ENCODE results near the gene INSL3.

The INSL3 gene

DNA sequence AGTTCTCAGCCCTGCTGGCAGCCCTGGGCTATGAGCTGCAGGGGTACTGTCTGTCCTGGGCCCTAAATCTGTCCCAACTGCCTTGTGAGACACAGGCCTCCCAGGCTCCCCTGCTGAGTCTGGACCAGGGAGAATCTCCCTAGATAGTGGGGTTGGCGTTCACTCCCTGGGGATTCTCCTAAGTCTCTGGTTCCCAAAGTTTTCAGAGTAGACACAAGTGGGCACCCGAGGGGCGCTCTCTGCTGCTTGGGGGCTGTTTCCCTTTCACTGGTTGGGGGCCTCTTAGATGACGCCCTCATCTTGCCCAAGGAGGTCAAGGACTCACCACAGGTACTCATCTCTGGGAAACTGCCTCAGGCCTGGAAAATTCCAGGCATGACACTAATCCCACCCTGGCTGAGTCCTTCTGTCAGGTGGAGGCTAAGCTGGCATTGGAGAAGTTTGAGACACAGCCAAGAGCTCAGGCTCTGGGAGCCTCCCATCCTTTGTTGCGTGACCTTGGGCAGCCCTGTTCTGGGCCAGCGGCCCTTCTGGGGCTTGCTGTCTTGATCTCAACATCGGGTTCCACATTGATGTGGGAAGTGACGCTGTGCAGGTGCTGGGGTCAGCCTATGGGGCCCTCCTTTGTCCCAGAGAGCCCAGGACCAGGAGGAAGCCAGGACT is 42.3 kb upstream of the INSL3 start:
- H3K36me3 ChIP-seq (ENCODE audit: insufficient read depth, low read length): peaks cover 48% of the 10 kb centered on the region; the same call in 1 of the 2 replicates
- H3K4me2 ChIP-seq (ENCODE audit: low read depth, low read length, poor library complexity, severe bottlenecking): no peak overlapping the region

DNA sequence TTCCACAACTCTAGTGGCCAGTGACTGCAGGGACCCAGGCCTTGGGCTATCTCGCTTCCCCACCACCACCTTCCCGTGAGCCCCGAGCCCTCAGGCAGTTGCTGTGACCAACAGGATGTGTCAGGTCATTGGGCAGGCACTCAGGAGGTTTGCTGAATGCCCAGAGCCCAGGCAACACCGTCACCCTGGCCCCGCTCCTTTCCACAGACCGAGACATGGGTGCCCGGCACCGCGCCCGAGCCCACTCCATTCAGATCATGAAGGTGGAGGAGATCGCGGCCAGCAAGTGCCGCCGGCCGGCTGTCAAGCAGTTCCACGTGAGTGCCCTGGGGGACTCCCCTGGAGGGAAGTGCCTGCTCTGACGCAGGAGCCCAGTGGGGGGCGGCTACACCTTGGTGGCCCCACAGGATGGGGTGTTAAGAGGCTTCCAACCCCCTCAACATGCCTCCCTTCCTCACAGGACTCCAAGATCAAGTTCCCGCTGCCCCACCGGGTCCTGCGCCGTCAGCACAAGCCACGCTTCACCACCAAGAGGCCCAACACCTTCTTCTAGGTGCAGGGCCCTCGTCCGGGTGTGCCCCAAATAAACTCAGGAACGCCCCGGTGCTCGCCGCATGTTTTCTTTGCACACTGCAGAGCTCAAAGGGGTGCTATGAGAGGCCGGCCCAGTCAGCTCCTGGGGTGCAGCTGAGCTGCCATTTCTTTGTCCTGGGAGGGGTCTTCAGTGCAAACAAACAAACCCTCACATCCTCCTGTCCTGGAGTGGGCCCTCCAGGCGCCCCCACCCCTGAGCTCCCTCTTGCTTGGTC is 41.6 kb upstream of the INSL3 start:
- no peaks in the 10 kb centered on the region; the same call in 1 of the 2 replicates for H3F3A ChIP-seq (ENCODE audit: low read depth)
- no peak overlapping the region for H2AFZ ChIP-seq (ENCODE audit: low read length)
- TF ChIP-seq CTCF (conservative IDR thresholded peaks at IDR 0.05; ENCODE audit: low read length) (no peak), EZH2phosphoT487 (IDR thresholded peaks at IDR 0.05; ENCODE audit: borderline replicate concordance) (no peak)
- peak overlapping the region; percentile 98 for H3K4me3 ChIP-seq (ENCODE audit: low read length, poor library complexity, severe bottlenecking)
- peaks cover 7% of the 10 kb centered on the region for H3K27me3 ChIP-seq (ENCODE audit: insufficient read depth, low read length, poor library complexity, severe bottlenecking)
- H3K4me2 ChIP-seq (ENCODE audit: low read depth, low read length, poor library complexity, severe bottlenecking): peak overlapping the region; percentile 96
- H3K9me2 ChIP-seq (replicated peaks; ENCODE audit: low read depth, low read length): no peaks in the 10 kb centered on the region
- H3K4me1 ChIP-seq (ENCODE audit: insufficient read depth, low read length, poor library complexity, severe bottlenecking): peaks cover 21% of the 10 kb centered on the region
- peaks cover 48% of the 10 kb centered on the region; the same call in 1 of the 2 replicates for H3K36me3 ChIP-seq (ENCODE audit: insufficient read depth, low read length)
- no peaks in the 10 kb centered on the region for H3K9me3 ChIP-seq (ENCODE audit: insufficient read depth, low read depth, low read length)
- H3K9ac ChIP-seq (ENCODE audit: low read depth, low read length, poor library complexity, severe bottlenecking): no peak overlapping the region
- H3K79me2 ChIP-seq (ENCODE audit: insufficient read depth, low read length): peaks cover 42% of the 10 kb centered on the region
- peaks cover 42% of the 10 kb centered on the region for H4K20me1 ChIP-seq (ENCODE audit: insufficient read depth, low read length, poor library complexity, severe bottlenecking)

More for the DNA sequence above, 42.3 kb upstream of the INSL3 start:
- Histone ChIP-seq H3F3A (ENCODE audit: low read depth) (no peaks in the 10 kb centered on the region; the same call in 1 of the 2 replicates), H3K9ac (ENCODE audit: low read depth, low read length, poor library complexity, severe bottlenecking) (no peak overlapping the region), H2AFZ (ENCODE audit: low read length) (no peak overlapping the region), H3K79me2 (ENCODE audit: insufficient read depth, low read length) (peaks cover 42% of the 10 kb centered on the region), H4K20me1 (ENCODE audit: insufficient read depth, low read length, poor library complexity, severe bottlenecking) (peaks cover 42% of the 10 kb centered on the region), H3K9me3 (ENCODE audit: insufficient read depth, low read depth, low read length) (no peaks in the 10 kb centered on the region), H3K9me2 (replicated peaks; ENCODE audit: low read depth, low read length) (no peaks in the 10 kb centered on the region), H3K27me3 (ENCODE audit: insufficient read depth, low read length, poor library complexity, severe bottlenecking) (peaks cover 7% of the 10 kb centered on the region), H3K4me1 (ENCODE audit: insufficient read depth, low read length, poor library complexity, severe bottlenecking) (peaks cover 21% of the 10 kb centered on the region), H3K4me3 (ENCODE audit: low read length, poor library complexity, severe bottlenecking) (no peak overlapping the region)
- TF ChIP-seq CTCF (conservative IDR thresholded peaks at IDR 0.05; ENCODE audit: low read length): no peak
- no peak for TF ChIP-seq EZH2phosphoT487 (IDR thresholded peaks at IDR 0.05; ENCODE audit: borderline replicate concordance)

DNA sequence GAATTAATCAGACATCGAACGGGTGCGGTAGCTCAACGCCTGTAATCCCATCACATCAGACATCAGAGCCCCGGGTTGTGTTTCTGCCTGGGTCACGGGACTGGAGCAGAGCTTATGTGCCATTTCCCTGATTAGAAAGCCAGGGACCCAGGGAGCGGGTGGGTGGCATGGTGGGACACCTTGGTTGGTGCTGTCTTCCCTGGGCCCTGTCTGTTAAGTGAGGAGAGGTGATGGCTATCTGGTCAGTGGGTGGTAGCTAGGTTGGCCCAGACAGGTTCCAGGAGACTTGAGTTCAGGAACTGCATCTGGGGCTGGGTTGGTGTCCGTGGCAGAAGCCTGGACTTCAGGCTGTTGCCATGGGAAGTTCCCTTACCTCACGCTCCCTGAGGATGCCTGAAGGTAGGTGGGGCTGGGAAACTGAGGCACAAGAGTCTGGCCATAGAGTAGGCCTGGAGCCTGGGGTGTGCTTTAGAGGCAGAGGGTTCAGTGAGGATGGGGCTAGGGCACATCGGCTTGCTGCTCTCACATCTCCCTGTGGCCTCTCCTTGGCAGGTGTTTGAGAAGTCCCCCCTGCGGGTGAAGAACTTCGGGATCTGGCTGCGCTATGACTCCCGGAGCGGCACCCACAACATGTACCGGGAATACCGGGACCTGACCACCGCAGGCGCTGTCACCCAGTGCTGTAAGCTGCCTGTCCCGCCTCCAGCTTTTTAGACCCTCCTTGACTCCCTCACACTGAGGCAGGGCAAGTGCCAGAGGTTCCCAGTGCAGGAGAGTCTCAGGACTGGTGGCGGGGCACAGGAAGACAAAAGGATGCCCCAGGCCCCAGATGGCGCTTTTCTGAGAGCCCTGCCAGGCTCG is 40.5 kb upstream of the INSL3 start:
- TF ChIP-seq EZH2phosphoT487 (IDR thresholded peaks at IDR 0.05; ENCODE audit: borderline replicate concordance): no peak
- no peak for TF ChIP-seq CTCF (conservative IDR thresholded peaks at IDR 0.05; ENCODE audit: low read length)
- H3K4me2 ChIP-seq (ENCODE audit: low read depth, low read length, poor library complexity, severe bottlenecking): peak overlapping the region; percentile 96
- H3K36me3 ChIP-seq (ENCODE audit: insufficient read depth, low read length): peaks cover 48% of the 10 kb centered on the region; the same call in 1 of the 2 replicates
- peaks cover 42% of the 10 kb centered on the region for H3K79me2 ChIP-seq (ENCODE audit: insufficient read depth, low read length)
- no peaks in the 10 kb centered on the region for H3K9me3 ChIP-seq (ENCODE audit: insufficient read depth, low read depth, low read length)
- H3K9ac ChIP-seq (ENCODE audit: low read depth, low read length, poor library complexity, severe bottlenecking): peak overlapping the region; percentile 98
- H3F3A ChIP-seq (ENCODE audit: low read depth): no peaks in the 10 kb centered on the region; the same call in 1 of the 2 replicates
- H4K20me1 ChIP-seq (ENCODE audit: insufficient read depth, low read length, poor library complexity, severe bottlenecking): peaks cover 42% of the 10 kb centered on the region
- peaks cover 7% of the 10 kb centered on the region for H3K27me3 ChIP-seq (ENCODE audit: insufficient read depth, low read length, poor library complexity, severe bottlenecking)
- H3K4me3 ChIP-seq (ENCODE audit: low read length, poor library complexity, severe bottlenecking): peak overlapping the region; percentile 98
- H3K4me1 ChIP-seq (ENCODE audit: insufficient read depth, low read length, poor library complexity, severe bottlenecking): peaks cover 21% of the 10 kb centered on the region
- H2AFZ ChIP-seq (ENCODE audit: low read length): no peak overlapping the region
- H3K9me2 ChIP-seq (replicated peaks; ENCODE audit: low read depth, low read length): no peaks in the 10 kb centered on the region
